Measurements from ENCODE around the gene CYP2J2. TPM values are rescaled to one million over a fixed set of nuclear protein-coding genes. Genes with fewer than 3 reads are reported as not detected.

CYP2J2 gene, protein sequence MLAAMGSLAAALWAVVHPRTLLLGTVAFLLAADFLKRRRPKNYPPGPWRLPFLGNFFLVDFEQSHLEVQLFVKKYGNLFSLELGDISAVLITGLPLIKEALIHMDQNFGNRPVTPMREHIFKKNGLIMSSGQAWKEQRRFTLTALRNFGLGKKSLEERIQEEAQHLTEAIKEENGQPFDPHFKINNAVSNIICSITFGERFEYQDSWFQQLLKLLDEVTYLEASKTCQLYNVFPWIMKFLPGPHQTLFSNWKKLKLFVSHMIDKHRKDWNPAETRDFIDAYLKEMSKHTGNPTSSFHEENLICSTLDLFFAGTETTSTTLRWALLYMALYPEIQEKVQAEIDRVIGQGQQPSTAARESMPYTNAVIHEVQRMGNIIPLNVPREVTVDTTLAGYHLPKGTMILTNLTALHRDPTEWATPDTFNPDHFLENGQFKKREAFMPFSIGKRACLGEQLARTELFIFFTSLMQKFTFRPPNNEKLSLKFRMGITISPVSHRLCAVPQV
- 0.52 and 2.2 TPM in 2 replicates for polyA plus RNA-seq

DNA sequence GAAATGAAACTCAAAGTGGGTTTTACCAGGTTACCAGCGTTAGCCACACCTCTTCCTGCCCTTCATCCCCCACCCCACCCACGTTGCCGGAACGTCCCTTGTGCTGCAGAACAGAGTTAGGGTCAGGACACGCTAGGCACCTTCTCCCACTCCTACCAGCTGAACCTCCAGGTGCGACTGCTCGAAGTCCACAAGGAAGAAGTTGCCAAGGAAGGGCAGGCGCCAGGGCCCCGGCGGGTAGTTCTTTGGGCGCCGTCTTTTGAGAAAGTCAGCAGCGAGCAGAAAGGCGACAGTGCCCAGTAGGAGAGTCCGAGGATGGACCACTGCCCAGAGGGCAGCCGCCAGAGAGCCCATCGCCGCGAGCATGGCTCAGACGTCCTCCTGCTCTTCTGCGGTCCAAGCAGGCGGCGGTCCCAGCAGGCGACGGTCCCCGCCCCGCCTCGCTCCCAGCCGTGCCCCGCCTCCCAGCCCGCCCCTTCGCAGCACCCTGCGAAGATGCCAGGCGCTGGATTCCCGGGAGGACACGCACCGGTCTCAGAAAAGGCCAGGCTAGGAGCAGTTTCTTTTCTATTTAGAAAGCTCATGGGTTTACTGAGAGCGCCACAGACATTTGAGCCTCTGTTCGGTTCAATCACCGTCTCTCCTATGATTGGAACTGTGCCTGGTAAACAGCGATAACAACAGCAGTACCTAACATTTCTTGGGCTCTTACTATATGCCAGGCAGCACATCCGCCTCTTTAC lies at the start of gene CYP2J2:
TSS of gene CYP2J2 (minus strand) at position 393 of the 743 bp plus-strand sequence. CDS start at position 366, 27 bp downstream.

Other genes with a start within 250 kb of the CYP2J2 start
- gene HOOK1, start 111.8 kb downstream of the CYP2J2 start, polyA plus RNA-seq, result 17.9 and 27.1 TPM in 2 replicates
- gene C1orf87, start 147.0 kb upstream of the CYP2J2 start, polyA plus RNA-seq, result not detected in 2 replicates

Measured in Purkinje cell (primary cell).